GM06990 (cell line): Measurements from ENCODE around the gene MISP3.
"Not testable (repeated sequence)": the region's sequence is repeated elsewhere in the genome, so short reads cannot be mapped to it uniquely, and the experiment has no call there.

Experiments used
- DNase-seq: peaks from one replicate; pipeline ENCODE4 v3.0.0-alpha.2; 2011; ENCODE audit not compliant: insufficient read length; ENCODE audit errors: extremely low read depth
- H3K27me3 ChIP-seq: replicated peaks from 2 replicates; pipeline ENCODE4 v1.6.0; 2011; ENCODE audit warnings: low read length; ENCODE audit not compliant: control insufficient read depth, insufficient read depth
- H3K36me3 ChIP-seq: 2 replicates; pipeline ENCODE4 v1.5.1; 2011; ENCODE audit warnings: low read length; ENCODE audit not compliant: control insufficient read depth, insufficient read depth
- H3K4me3 ChIP-seq: replicated peaks from 2 replicates; pipeline ENCODE4 v1.5.1; 2011; ENCODE audit warnings: low read depth, mild to moderate bottlenecking, control low read depth, low read length
- CTCF ChIP-seq: IDR thresholded peaks from 2 replicates; pipeline ENCODE4 v1.5.1; 2011; ENCODE audit warnings: low read length, control low read depth, mild to moderate bottlenecking, inconsistent platforms; ENCODE audit not compliant: insufficient read depth, poor library complexity, severe bottlenecking

The MISP3 gene

GRCh38 chr19:14030997-14031718 is 41.4 kb upstream of the MISP3 start:
- TF ChIP-seq CTCF = no peak
- no peak for DNase-seq
- H3K4me3 ChIP-seq = peak overlapping the region; percentile 83
- H3K36me3 ChIP-seq = no peaks in the 10 kb centered on the region; the same call in 1 of the 2 replicates
- H3K27me3 ChIP-seq = no peaks in the 10 kb centered on the region

GRCh38 chr19:14031719-14032480 is 40.7 kb upstream of the MISP3 start, which contains the start of gene IL27RA:
Gene IL27RA, plus strand, starts transcription at chr19:14031762. Its CDS starts 111 bp downstream, at chr19:14031873.
- TF ChIP-seq CTCF = peak; percentile 94
- H3K36me3 ChIP-seq = no peaks in the 10 kb centered on the region; the same call in 1 of the 2 replicates
- DNase-seq = peak; percentile 87
- H3K4me3 ChIP-seq = peak within 1 kb of the TSS; percentile 83
- no peaks in the 10 kb centered on the region for H3K27me3 ChIP-seq

- no peak for DNase-seq
- no peaks in the 10 kb centered on the region for H3K27me3 ChIP-seq
- no peak overlapping the region for H3K4me3 ChIP-seq
- no peaks in the 10 kb centered on the region; the same call in 1 of the 2 replicates for H3K36me3 ChIP-seq
- TF ChIP-seq CTCF = no peak
Measured at GRCh38 chr19:14033946-14034345, 38.6 kb upstream of the MISP3 start.

- H3K27me3 ChIP-seq, H3K4me3 ChIP-seq, H3K36me3 ChIP-seq, DNase-seq: not testable (repeated sequence)
Measured at GRCh38 chr19:14035159-14035558, 37.4 kb upstream of the MISP3 start.

GRCh38 chr19:14035706-14036105 is 36.9 kb upstream of the MISP3 start:
- no peak for TF ChIP-seq CTCF
- Histone ChIP-seq H3K36me3 (no peaks in the 10 kb centered on the region; the same call in none of the 2 replicates), H3K27me3 (no peaks in the 10 kb centered on the region), H3K4me3 (no peak overlapping the region)
- no peak for DNase-seq

GRCh38 chr19:14039181-14039580 is 33.4 kb upstream of the MISP3 start:
- no peak for TF ChIP-seq CTCF
- Histone ChIP-seq H3K27me3 (no peaks in the 10 kb centered on the region), H3K36me3 (peaks cover 4% of the 10 kb centered on the region), H3K4me3 (no peak overlapping the region)
- DNase-seq = no peak
